GM23338 (cell line): ENCODE measurements around the gene PHETA2. TPM values are rescaled to one million over a fixed set of nuclear protein-coding genes. Genes with fewer than 3 reads are reported as not detected.
A peak's percentile ranks its signal among the peaks of the same experiment; 100 is the strongest.

Source experiments
- ATAC-seq: fragments of 200-7000 bp; cut with Tn5 transposase; 3 replicates; pipeline ENCODE4 v1.9.1; 2020
- DNase-seq: peaks from one replicate; pipeline ENCODE4 v3.0.0-alpha.2; 2015; ENCODE audit warnings: low spot score
- H2AFZ ChIP-seq: fragments of 200-600 bp; sonication (generic); 2 replicates; pipeline ENCODE4 v1.8.0; 2016; ENCODE audit warnings: antibody characterized with exemption, mild to moderate bottlenecking, moderate library complexity
- H3F3A ChIP-seq: fragments of 200-600 bp; sonication (generic); replicated peaks from 2 replicates; pipeline ENCODE4 v1.8.0; 2017; ENCODE audit warnings: antibody characterized with exemption, mixed run types, low read depth
- H3K27ac ChIP-seq: fragments of 200-600 bp; sonication (generic); 2 replicates; pipeline ENCODE4 v1.6.1; 2016; ENCODE audit warnings: low read depth
- H3K27me3 ChIP-seq: fragments of 200-600 bp; sonication (generic); 2 replicates; pipeline ENCODE4 v1.8.0; 2016; ENCODE audit warnings: mild to moderate bottlenecking, mixed run types, moderate library complexity; ENCODE audit not compliant: insufficient read depth
- H3K36me3 ChIP-seq: fragments of 200-600 bp; sonication (generic); 2 replicates; pipeline ENCODE4 v1.8.0; 2016; ENCODE audit warnings: mild to moderate bottlenecking; ENCODE audit not compliant: insufficient read depth
- H3K4me1 ChIP-seq: fragments of 200-600 bp; sonication (generic); 2 replicates; pipeline ENCODE4 v1.8.0; 2016; ENCODE audit warnings: mild to moderate bottlenecking, moderate library complexity; ENCODE audit not compliant: insufficient read depth
- H3K4me2 ChIP-seq: fragments of 200-600 bp; sonication (generic); 2 replicates; pipeline ENCODE4 v1.7.1; 2017; ENCODE audit warnings: mixed run types
- H3K4me3 ChIP-seq: fragments of 200-600 bp; sonication (generic); 2 replicates; pipeline ENCODE4 v1.6.1; 2016; ENCODE audit warnings: mixed run types
- H3K79me2 ChIP-seq: fragments of 200-600 bp; sonication (generic); replicated peaks from 2 replicates; pipeline ENCODE4 v1.8.0; 2017; ENCODE audit warnings: mild to moderate bottlenecking; ENCODE audit not compliant: insufficient read depth
- H3K9me2 ChIP-seq: fragments of 200-600 bp; sonication (generic); 2 replicates; pipeline ENCODE4 v1.8.0; 2017; ENCODE audit not compliant: insufficient read depth
- H4K20me1 ChIP-seq: fragments of 200-600 bp; sonication (generic); replicated peaks from 2 replicates; pipeline ENCODE4 v1.8.0; 2017; ENCODE audit warnings: mild to moderate bottlenecking; ENCODE audit not compliant: insufficient read depth
- H3K27ac Mint-ChIP-seq: 2 replicates; pipeline ENCODE4 v1.8.0; 2020; ENCODE audit warnings: inconsistent platforms, mild to moderate bottlenecking, moderate library complexity, mixed read lengths
- H3K27me3 Mint-ChIP-seq: 3 replicates; pipeline ENCODE4 v1.8.0; 2022; ENCODE audit warnings: low read depth, mild to moderate bottlenecking, moderate library complexity, mixed read lengths, inconsistent platforms; ENCODE audit not compliant: insufficient read depth, poor library complexity
- H3K36me3 Mint-ChIP-seq: 3 replicates; pipeline ENCODE4 v1.8.0; 2021; ENCODE audit warnings: low read depth, mild to moderate bottlenecking, inconsistent platforms, moderate library complexity, mixed read lengths
- H3K4me1 Mint-ChIP-seq: 3 replicates; pipeline ENCODE4 v1.8.0; 2020; ENCODE audit warnings: mild to moderate bottlenecking, inconsistent platforms, mixed read lengths
- H3K4me3 Mint-ChIP-seq: 3 replicates; pipeline ENCODE4 v1.8.0; 2021; ENCODE audit warnings: moderate library complexity, mild to moderate bottlenecking, inconsistent platforms, mixed read lengths
- H3K9me3 Mint-ChIP-seq: 3 replicates; pipeline ENCODE4 v1.8.0; 2020; ENCODE audit warnings: moderate library complexity, mild to moderate bottlenecking, inconsistent platforms, mixed read lengths
- EZH2 ChIP-seq: fragments of 200-600 bp; sonication (generic); IDR thresholded peaks from one replicate; pipeline ENCODE4 v1.8.0; 2017; ENCODE audit warnings: antibody characterized with exemption, mild to moderate bottlenecking, low read depth; ENCODE audit not compliant: unreplicated experiment
- EZH2phosphoT487 ChIP-seq: fragments of 200-600 bp; sonication (generic); IDR thresholded peaks from one replicate; pipeline ENCODE4 v1.8.1; 2018; ENCODE audit warnings: antibody characterized with exemption; ENCODE audit not compliant: unreplicated experiment
- JUNB ChIP-seq: IDR thresholded peaks from one replicate; pipeline ENCODE4 v1.6.1; 2016; ENCODE audit warnings: antibody characterized with exemption; ENCODE audit not compliant: unreplicated experiment
- NANOG ChIP-seq: IDR thresholded peaks from 2 replicates; pipeline ENCODE4 v1.6.1; 2016; ENCODE audit warnings: antibody characterized with exemption, borderline replicate concordance
- ZNF114 ChIP-seq: fragments of 250-450 bp; sonication (Bioruptor Pico); IDR thresholded peaks from 2 replicates; pipeline ENCODE4 v1.5.0; 2020; ENCODE audit warnings: mild to moderate bottlenecking, moderate library complexity
- ZNF462 ChIP-seq: fragments of 250-450 bp; sonication (Bioruptor Pico); IDR thresholded peaks from 2 replicates; pipeline ENCODE4 v1.5.0; 2020; ENCODE audit warnings: mild to moderate bottlenecking, moderate library complexity
- polyA plus RNA-seq: library from polyadenylated mRNA; unstranded; fragments of >200 nt; fragmentation: Nextera tagmentation; extraction: Ambion mirVana; gene quantifications from 2 replicates; pipeline ENCODE4 v1.2.1, GENCODE V29; 2016
- total RNA-seq: library from RNA; depleted of rRNA; stranded (reverse); fragments of >200 nt; shearing (Covaris generic); gene quantifications from 2 replicates; pipeline ENCODE4 v1.2.3, GENCODE V29; 2014
- TF ChIP-seq, protein P1 (sequence below): IDR thresholded peaks from one replicate; pipeline ENCODE4 v1.6.1; 2018; ENCODE audit warnings: antibody characterized with exemption; ENCODE audit not compliant: unreplicated experiment
- TF ChIP-seq, protein P2 (sequence below), 2 experiments: fragments of 200-600 bp in 1 of 2; sonication (generic) in 1 of 2; conservative IDR thresholded peaks; 2 replicates each; pipeline versions ENCODE4 v1.5.1 to v1.6.1; 2016 to 2017; ENCODE audit warnings: antibody characterized with exemption in 2 of 2, low read depth in 2 of 2, mild to moderate bottlenecking in 2 of 2, moderate library complexity in 1 of 2

The PHETA2 gene
- total and polyA plus RNA-seq, 2 experiments from 2014 or later, result 4.5 to 7.6 TPM

- TF ChIP-seq EZH2 (no peak), EZH2phosphoT487 (no peak), ZNF114 (CRISPR knock-in tag) (no peak), JUNB (no peak), NANOG (no peak), ZNF462 (CRISPR knock-in tag) (no peak)
- TF ChIP-seq, protein P1, sequence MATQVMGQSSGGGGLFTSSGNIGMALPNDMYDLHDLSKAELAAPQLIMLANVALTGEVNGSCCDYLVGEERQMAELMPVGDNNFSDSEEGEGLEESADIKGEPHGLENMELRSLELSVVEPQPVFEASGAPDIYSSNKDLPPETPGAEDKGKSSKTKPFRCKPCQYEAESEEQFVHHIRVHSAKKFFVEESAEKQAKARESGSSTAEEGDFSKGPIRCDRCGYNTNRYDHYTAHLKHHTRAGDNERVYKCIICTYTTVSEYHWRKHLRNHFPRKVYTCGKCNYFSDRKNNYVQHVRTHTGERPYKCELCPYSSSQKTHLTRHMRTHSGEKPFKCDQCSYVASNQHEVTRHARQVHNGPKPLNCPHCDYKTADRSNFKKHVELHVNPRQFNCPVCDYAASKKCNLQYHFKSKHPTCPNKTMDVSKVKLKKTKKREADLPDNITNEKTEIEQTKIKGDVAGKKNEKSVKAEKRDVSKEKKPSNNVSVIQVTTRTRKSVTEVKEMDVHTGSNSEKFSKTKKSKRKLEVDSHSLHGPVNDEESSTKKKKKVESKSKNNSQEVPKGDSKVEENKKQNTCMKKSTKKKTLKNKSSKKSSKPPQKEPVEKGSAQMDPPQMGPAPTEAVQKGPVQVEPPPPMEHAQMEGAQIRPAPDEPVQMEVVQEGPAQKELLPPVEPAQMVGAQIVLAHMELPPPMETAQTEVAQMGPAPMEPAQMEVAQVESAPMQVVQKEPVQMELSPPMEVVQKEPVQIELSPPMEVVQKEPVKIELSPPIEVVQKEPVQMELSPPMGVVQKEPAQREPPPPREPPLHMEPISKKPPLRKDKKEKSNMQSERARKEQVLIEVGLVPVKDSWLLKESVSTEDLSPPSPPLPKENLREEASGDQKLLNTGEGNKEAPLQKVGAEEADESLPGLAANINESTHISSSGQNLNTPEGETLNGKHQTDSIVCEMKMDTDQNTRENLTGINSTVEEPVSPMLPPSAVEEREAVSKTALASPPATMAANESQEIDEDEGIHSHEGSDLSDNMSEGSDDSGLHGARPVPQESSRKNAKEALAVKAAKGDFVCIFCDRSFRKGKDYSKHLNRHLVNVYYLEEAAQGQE, result no peak
- TF ChIP-seq, protein P2, sequence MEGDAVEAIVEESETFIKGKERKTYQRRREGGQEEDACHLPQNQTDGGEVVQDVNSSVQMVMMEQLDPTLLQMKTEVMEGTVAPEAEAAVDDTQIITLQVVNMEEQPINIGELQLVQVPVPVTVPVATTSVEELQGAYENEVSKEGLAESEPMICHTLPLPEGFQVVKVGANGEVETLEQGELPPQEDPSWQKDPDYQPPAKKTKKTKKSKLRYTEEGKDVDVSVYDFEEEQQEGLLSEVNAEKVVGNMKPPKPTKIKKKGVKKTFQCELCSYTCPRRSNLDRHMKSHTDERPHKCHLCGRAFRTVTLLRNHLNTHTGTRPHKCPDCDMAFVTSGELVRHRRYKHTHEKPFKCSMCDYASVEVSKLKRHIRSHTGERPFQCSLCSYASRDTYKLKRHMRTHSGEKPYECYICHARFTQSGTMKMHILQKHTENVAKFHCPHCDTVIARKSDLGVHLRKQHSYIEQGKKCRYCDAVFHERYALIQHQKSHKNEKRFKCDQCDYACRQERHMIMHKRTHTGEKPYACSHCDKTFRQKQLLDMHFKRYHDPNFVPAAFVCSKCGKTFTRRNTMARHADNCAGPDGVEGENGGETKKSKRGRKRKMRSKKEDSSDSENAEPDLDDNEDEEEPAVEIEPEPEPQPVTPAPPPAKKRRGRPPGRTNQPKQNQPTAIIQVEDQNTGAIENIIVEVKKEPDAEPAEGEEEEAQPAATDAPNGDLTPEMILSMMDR (conservative IDR thresholded peaks at IDR 0.05; ENCODE audit: low read depth in 2 of 2), result no peak
- Histone ChIP-seq H3K4me1 (peaks cover 31% of the 10 kb centered on the region), H3K79me2 (no peaks in the 10 kb centered on the region), H3K4me3 (no peak overlapping the region), H3K36me3 (no peaks in the 10 kb centered on the region; the same call in 1 of the 2 replicates), H3K27me3 (no peaks in the 10 kb centered on the region), H3K9me2 (no peaks in the 10 kb centered on the region; the same call in 1 of the 2 replicates), H3K4me2 (no peak overlapping the region), H4K20me1 (no peaks in the 10 kb centered on the region), H3F3A (peaks cover 14% of the 10 kb centered on the region), H2AFZ (no peak overlapping the region), H3K27ac (no peak overlapping the region)
- peaks cover 24% of the 10 kb centered on the region for H3K4me1 Mint-ChIP-seq
- no peak overlapping the region for H3K4me3 Mint-ChIP-seq
- no peak for DNase-seq
- H3K36me3 Mint-ChIP-seq, result peaks cover 47% of the 10 kb centered on the region
- H3K27me3 Mint-ChIP-seq, result peaks cover 25% of the 10 kb centered on the region
- no peak for ATAC-seq
- H3K9me3 Mint-ChIP-seq, result peaks cover 6% of the 10 kb centered on the region; the same call in 2 of the 3 replicates
- H3K27ac Mint-ChIP-seq, result peak overlapping the region; percentile 15; the same call in 1 of the 2 replicates
These were observed 6.3 kb upstream of the PHETA2 start for GRCh38 chr22:42067671-42068251.
